A673 (cell line): ENCODE measurements around the gene NFASC.

Source experiments
- CTCF ChIP-seq: fragments of 300-800, 200-600 bp; sonication (generic); conservative IDR thresholded peaks from 2 replicates; pipeline ENCODE4 v1.5.1; 2017; ENCODE audit warnings: low read depth, mild to moderate bottlenecking, antibody characterized with exemption, low read length, moderate library complexity, mixed read lengths
- EZH2 ChIP-seq: fragments of 200-600 bp; sonication (generic); IDR thresholded peaks from 2 replicates; pipeline ENCODE4 v1.6.1; 2017; ENCODE audit warnings: borderline replicate concordance, low read depth, mild to moderate bottlenecking, mixed read lengths, antibody characterized with exemption, low read length; ENCODE audit not compliant: poor library complexity, severe bottlenecking

- TF ChIP-seq CTCF (no peak), EZH2 (no peak)
Observed at GRCh38 chr1:204936765-204937164, 66.1 kb downstream of the NFASC start.
